ENCODE data around the gene ADAMTS1.

Gene ADAMTS1

DNA sequence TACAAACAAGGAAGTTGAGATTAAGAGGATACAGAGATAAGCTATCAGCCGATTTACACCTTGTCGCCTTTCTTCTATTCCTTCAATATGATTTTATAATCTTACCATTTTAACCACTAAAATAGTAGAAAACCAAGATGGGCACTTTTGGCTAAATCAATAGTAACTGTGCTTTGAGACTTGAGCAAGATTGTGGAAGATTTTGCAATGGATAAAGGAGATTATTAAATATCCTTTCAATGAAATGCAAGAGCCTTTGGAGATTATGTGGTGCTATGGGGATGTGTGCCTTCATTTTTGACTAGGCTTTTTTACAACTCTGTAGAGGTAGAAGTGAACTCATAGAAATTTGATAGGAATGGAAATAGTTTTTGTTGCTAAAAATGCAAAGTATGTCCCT is 33.7 kb downstream of the ADAMTS1 start:
- FAIRE-seq: no peak

DNA sequence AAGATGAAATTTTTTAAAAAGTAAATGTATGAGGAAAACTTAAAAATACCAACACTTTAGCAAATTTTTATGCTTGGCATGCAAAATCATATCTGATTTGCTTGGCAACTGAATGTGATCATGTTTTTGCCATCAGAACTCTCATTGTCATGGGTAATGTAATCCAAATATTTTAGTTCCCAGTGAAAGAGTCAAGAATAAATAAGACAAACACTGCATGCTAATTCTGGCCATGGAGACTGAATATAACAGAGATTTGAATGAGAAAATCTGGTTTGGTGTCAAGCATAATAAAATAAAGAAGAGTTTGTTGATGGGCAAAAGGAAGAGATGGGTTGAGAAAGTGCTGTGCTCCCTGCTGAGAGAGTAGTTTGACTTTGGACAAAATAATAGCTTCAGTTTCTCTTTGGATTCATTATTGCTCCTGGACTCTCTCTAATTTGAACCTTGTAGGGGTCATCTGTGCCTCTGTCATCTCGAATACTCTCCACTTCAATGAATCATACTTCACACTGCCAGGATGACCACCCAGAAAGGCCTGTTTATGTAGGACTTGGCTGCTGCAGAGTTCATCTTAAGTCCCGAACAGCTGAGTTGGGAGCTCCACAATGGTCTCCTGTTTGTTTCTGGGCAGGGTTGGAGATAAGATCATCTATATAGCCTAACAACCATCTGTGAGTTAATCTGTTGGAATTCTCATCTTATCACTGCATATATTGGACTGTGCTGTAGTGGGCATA is 34.4 kb downstream of the ADAMTS1 start:
- no peak for FAIRE-seq

DNA sequence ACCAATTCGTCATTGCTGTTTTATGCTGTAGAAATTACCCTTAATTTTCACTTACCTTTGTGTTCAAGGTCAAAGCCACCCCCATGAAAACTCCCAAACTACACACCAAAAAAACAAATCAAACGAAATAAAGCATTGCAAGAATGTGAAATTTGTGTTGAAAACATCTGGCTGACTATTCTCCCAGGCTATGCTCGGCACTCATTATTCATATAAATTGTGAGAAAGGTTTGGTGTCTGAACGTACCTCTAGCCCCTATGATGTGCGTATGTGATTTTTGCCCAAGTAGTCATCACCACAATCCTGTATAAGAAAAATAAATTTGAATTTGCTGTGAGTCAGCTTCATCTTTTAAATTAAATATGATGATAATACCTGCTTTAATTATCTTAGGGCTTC is 34.9 kb downstream of the ADAMTS1 start:
- no peak for FAIRE-seq

DNA sequence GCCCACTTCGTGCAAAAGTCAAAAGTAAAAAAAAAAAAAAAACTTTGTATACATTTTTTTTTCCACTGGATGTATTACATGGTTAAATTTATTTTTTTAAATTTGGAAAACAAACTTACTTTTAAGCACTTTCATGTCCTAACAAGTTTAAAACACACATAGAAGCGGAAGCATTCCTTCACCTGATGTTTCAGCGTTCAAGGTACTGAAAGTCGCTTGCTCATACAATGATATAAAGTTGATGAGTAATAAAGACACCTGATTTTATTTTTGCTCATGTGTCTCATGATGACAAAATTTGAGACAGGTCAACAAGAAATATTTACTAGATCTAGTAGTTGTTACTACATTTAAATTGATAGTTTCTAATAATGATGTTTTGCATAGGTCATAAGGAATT is 35.5 kb downstream of the ADAMTS1 start:
- FAIRE-seq: no peak

DNA sequence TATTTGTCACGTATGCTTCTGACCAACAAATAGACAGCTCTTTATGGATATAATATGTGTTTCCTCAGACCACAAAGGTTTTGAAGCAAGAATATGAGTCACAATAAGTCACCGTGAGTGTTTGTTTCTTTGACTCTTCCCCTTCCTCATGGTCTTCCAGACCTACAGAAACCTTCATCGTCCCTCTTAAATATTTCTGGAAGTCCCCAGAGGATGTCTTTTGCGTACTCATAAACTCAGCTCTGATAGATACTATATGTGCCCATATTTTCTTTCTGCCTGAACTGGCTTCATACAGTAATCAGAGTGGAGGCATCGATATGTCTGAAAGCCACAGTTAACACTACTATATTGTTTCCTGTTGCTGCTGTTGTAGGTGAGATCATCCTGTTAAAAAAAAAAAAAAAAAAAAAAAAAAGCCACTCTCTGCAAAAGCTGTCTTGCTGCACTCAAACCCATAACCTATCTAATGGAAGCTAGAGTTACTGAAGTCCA is 38.4 kb downstream of the ADAMTS1 start:
- no peak for FAIRE-seq

DNA sequence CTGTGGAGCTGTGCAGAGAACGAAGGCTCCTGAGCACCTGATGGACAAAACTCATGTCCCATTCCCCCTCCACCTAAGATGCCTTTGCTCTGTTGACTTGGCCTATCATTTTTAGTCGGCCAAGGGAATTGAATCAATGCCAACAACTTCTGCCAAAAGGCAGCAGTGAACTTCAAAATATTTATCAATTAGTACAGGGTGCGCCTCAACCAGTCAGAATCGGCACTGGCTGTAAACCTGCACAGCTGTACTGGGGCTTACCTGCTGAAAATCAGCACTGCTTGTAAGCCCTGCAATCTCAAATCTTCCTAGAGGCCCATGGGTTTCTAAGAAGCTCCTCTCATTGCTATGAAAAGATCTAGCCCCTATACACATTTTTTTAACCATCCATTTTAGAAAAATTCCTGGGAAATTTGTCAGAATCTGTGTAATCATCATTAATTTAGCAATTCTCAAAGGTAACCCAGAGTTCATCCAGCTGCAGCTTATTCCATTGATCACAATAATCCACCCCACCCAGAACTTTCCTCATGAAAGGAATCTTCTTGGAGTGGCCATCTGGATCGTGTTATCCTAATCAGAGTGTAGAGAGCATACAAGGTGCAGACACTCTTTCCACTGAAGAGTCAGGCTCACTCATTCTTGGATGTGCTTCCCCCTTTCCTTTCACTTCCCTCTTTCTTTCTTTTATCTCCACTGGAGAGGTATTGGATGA is 40.2 kb downstream of the ADAMTS1 start:
- FAIRE-seq: no peak

DNA sequence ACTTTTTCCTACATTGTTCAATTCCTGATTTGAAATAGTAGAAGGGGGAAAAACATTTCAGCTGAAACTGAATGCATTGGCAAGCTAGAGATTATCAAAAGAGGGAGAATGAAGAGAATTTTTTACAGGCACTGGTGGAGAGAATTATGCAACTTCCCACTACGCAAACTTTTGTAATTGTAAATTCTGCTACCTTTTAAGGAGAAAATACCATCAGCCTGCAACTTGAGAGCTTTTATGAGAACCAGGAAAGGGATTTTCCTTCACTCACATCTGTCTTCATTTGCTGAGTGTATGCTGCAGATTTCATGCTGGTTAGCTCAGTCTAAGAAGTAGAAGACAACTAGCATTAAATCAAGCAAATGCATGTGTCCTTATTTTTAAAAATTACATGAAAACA is 43.7 kb downstream of the ADAMTS1 start:
- no peak for FAIRE-seq

DNA sequence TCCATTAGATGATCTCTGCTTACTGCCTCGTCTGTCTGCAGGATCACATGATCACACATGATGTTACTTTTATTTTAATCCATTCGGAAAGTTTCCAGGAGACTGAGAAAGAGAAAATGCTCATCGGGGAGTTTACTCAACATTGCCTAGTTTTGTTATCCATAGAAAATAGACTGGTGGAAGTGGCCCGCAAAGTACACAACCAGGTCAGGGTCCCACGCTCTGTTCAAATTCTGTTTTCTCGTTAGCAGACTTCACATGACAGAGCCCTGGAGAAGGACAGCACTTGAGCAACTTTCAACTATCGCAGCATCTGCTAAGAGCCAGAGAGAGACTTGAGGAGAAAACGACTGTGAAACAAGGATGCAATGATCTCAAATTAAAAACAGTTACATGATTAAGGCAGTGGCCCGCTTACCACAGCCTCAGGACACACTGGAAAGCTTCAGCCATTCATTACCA is 44.2 kb downstream of the ADAMTS1 start:
- FAIRE-seq: no peak

DNA sequence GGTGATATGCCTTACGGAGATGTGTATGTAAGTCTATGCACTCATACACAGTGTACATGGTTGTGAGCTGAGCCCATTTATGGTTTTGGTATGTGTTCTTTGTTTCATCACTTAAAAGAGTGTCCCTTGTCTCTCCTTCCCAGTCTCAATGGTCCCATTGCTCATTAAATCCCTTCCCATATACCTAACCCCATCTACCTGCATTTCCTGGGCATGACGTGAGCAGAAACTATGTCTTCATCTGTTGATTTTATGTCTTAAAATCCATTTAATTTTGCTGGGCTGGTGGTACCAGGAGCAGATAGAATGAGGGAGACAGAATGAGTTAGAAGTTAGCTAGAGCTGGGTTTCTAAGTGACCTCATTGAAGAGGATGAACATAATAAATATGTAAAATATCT is 44.8 kb downstream of the ADAMTS1 start:
- FAIRE-seq: no peak

DNA sequence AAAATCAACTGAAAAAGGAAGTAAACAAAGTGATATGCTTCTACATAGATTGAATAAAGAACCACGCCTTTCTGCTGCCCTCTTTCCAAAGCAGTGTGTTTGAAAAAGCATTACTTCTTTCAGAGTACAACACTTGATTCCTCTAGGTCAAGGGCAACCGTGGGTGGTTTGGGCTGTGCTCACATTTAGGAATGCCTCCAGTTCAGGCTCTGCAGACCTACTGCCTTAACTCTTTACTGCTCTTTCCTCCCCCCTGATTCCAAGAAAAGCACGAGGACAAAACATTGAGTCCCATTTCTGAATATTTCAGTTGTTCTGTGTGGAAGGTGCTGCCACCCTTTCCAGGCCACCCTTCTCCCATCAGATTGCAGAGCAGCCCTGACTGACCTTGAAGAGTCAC is 45.2 kb downstream of the ADAMTS1 start:
- FAIRE-seq: no peak

DNA sequence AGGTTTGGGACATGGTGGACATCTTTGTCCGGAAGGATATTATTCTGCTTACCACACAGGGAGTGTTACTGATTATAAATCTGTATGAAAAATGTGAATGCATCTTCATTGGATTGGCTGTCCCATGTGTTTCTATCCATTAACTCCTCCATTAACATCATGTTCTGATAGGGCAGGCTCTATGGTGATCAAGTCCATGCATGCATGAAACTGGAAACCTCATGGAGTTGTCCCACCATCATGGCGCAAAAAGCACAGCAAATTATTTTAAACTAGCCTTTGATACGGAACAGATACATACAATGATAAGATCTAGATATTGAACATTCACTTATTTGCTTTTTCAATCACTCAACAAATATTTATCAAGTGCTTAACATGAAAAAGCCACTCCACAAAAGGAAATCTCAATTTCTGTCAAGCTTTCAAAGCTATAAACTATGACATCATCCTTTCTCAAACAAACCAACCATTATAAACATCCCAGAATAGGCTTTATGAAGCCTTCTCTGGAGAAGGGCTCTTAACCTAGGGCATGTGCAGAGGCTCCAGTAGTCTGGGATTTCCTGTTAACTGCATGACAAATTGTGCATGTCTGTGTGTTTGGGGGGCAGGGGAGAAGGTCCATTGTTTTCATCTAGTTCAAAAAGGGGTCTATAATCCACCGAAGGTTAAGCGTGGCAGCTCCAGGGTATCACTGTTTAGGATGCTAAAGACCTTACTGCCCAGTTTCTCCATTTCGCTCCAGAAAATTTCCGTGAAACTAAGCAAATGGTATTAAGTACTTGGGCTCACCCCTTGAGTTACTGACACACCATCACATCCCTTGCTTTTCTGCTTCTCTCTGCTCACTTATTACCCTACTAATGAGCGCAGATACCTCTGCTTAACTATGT is 46.1 kb downstream of the ADAMTS1 start:
- no peak for FAIRE-seq

DNA sequence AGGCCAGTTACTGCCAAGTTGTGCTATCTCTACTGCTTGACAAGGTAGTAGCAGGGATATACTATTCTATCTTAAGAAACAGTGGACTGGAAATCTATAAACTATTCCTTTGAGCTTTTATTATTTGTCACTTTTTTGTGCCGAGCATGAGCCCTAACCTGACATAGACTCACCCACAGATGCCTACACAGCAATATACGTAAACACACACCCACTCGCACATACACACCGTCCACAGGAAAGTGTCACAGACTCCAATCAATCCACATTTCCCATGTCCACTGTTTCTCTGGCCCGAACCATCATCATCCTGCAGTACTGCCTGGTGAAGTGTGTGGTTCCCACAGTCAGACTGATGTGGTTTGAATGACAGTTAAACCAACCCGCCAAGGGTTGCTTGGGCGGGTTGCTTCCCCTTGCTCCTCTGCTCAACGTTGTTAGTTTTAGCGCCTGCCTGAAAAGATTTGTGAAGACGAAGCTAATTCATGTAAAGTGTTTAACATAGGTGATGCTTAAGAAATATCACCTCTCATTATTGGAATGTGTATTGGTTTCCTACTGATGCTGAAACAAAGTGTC is 47.2 kb downstream of the ADAMTS1 start:
- no peak for FAIRE-seq

DNA sequence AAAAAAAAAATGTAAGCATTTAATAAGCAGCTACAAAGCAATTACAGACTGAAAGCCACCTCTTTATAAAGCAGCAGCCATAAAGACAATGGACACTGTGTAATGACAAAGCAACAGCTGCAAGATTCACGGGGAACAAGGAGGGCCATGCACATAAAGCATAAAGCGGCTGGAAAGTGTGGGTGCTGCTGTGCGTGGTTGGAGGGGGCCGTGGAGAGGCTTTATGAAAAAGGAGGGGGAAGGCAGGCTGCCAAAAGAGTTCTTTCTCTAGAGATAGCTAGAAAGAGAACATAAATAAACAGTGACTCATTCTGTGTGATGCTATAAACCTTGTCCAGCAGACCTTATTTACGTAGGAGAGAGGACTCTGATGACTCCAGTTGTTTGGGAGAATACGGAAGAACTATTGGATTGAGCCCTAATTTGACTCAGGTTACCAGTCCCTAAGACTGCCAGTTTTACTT is 49.3 kb downstream of the ADAMTS1 start:
- no peak for FAIRE-seq

DNA sequence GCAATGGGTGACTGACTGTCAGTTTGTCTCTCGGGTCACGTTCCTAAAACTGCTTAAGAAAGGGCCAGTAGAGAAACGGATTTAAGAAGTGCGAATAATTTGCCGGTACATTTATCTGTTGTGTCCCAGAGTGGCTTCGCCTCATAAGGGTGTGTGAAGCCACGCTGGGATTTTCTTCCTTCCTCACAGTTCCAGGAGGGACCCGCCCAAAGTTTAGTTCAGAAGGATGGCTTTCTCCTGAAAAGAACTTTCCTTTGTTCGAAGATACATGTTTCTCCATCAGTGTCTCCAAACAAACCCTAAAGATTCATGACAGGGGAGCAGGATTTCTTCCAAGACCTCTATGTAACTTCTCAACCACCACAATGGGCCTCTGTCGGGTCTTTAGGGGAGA is 49.8 kb downstream of the ADAMTS1 start:
- no peak for FAIRE-seq

DNA sequence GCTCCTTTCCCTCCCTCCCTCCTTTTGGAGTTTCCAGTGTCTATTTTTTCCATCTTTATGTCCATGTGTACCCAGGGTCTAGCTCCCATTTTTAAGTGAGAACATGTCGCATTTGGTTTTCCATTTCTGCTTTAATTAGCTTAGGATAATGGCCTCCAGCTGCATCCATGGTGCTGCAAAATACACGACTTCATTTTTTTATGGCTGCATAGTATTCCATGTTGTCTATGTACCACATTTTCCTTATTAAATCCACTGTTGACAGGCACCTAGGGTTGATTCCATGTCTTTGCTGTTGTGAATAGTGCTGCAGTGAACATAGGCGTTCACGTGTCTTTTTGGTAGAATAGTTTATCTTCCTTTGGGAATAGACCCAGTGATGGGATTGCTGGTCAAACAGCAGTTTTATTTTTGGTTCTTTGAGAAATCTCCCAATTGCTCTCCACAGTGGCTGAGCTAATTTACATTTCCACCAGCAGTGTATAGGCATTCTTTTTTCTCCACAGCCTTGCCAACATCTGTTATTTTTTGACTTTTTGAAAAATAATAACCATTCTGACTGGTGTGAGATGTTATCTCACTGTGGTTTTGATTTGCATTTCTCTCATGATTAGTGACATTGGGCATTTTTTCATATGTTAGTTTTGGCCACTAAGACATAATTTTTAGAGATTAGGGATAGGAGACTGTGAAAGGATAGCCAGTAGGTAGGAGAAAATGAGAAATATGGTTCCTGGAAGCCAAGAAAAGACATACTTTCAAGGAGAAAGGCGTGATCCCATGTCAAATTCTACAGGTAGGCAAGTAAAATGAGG is 50.4 kb downstream of the ADAMTS1 start:
- no peak for FAIRE-seq

DNA sequence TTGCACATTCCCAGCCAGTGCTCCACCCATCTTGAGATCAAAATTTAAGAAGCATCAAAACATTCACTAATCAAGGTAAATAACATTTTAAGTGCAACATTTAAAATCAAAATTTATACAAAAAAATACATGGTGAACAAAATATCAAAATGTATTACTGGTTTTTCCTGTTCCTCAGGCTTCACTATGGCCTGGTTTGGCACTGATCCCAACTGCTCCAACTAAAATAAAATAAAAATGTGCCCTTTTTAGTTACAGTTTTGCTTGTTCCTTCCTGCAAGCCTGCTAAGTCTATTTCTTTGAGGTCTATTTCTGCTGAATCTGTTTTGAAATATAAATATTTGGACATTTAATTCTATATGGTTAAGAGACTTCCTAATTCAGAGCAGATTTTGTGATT is 54.9 kb downstream of the ADAMTS1 start:
- FAIRE-seq: no peak

DNA sequence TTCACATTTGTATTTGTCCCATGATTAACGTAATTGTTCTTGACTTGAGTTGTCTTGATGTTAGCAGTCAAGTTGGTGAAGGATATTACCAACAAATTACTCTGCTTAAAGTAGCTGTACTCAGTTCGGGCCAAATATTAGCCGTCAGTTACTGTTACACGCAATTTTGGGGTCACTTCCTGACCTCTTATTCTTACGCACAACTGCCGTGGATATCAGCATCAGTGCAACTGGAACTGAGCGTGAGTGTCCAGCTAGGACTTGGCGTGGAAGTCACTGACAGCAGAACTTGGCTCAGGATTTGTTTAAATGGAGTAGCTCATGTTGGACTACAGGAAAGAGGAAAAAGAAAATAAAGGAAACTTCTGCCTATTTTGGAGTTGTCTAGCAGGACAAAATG is 56.4 kb downstream of the ADAMTS1 start:
- FAIRE-seq: no peak
